ENCODE data around the gene PRKCZ.

PRKCZ gene

DNA sequence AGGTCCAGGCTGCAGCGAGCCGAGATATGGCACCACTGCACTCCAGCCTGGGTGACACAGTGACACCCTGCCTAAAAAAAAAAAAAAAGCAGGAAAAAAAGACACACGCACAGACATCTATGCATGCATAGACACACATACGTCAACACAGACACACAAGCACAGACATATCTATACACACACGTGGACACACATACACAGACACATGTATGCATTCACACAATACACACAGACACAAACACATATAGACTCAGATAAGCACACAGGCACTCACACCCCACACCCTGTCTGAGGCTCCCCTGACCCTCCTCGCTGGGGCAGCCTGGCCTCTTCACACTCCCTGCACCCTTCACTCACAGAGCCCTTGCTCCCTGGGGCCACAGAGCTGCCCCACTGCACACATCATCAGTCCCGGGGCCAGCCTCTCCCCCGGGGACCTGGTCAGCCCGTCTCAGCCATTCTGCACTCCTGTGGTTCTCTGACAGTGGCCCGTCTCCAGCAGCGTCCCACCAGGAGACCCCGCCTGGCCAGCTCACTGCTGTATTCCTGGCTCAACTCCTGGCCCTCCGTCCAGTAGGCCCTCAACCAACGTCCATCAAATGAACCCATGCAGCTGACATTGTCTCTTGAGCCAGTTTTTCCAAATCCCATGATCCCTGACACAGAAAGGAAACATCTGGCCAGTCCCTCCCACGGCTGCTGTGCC, 4.6 kb upstream of the PRKCZ start:
- DNase-seq (ENCODE audit: low read depth): no peak

DNA sequence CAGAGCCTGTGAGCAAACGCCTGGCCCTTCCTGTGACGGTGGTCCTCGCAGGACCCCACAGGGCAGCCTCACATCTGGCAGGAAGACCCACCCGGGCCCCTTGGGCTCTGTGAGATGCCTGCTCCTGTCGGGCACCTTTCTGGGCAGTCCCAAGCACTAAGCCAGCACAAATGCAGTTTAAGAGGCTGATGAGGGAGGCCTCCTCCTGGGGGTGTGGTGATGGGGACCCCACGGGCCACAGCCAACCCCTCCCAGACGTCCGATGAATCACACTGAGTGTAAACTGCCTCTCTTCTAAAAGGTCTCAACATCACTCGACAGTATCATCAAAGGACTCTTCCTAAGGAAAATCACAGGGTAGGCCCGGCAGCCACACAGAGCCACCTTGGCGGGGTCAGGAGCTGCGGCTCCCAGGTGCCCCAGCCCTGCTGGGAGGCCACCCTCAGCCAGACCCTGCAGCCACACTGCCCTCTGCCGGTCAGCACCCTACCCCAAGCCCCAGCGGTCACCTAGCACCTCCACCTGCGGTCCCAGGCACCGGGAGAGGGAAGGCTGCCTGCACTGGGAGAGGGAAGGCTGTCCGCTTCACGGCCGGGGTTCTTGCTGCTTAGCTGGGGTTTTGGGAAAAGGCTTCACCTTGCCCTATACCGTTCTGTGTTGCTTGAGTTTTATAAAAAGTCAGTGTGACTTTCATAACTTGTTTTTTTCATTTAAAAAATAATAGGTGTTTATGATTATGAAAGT, 3.9 kb upstream of the PRKCZ start:
- no peak for DNase-seq (ENCODE audit: low read depth)

- DNase-seq (ENCODE audit: low read depth): no peak
Measured at GRCh38 chr1:2046953-2047748, 3.1 kb upstream of the PRKCZ start.

GRCh38 chr1:2047749-2048729, 2.2 kb upstream of the PRKCZ start:
- DNase-seq (ENCODE audit: low read depth): no peak

DNA sequence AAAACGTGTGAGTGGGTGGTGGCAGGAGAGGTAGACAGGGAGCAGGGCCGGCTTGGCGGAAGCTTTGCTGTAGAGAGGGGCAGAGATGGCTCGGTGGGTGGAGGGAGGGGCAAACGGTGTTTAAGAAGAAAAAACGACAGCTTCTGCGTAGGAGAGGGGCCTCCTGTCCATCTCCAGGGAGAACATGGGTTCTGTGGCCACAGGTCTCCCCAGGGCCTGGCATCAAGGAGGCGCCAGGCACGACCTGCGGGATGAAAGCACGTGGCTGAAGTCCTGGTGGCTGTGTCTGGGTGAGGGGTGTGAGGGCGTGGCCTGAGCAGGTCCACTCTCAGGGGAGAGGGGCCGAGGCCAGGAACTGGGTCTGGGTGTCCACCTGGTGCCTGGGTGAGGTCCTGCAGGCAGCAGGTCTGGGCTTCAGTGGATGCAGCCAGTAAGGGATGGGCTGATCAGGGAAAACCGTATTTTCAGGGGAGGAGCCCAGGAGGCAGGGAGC, 940 bp upstream of the PRKCZ start:
- no peak for DNase-seq (ENCODE audit: low read depth)

- no peak for DNase-seq (ENCODE audit: low read depth)
Measured at GRCh38 chr1:2050461-2050792, 216 bp downstream of the PRKCZ start.

DNA sequence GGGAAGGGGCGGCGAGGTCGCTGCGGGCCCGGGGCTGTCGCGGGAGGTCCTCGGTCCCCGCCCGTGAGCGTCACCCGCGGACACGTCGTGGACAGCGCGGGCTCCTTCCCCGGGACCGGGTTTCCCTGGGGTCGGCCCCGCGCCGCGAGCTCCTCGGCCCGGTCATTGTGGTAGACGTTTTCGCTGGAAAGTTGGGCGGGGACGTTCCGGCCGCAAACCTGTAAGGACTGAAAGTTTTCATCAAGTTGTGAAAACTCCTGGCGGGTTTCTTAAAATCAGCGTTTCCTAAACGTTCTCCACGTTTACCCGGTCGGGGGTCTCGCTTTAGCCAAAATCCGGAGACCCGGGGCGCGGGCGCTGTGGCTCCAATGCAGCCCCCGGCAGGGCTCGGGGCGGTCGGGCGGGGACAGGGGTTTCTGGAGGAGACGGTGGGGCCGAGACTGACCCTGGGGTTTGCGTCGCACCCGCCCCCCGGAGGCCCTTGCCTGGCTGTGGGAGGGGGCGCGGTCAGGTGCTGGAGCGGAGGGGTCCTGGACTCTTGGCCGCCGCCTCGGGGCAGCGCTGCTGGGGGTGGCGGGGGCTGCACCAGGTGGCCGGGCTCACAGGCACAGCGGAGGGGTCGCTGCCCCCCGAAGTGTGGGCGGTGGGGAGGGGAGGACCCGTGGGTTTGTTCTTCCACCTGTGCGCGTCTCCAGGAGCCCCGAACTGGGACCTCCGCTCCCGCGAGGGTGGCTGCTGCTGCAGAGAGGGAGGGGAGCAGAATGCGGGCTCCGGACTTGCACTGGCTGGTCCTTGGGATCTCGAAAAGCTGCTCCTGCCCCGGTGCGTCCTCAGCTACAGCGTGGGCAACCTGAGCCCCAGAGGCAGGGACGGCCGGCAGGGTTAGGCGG, 827 bp downstream of the PRKCZ start:
- DNase-seq (ENCODE audit: low read depth): no peak

GRCh38 chr1:2052054-2052679, 2.0 kb downstream of the PRKCZ start:
- no peak for DNase-seq (ENCODE audit: low read depth)

DNA sequence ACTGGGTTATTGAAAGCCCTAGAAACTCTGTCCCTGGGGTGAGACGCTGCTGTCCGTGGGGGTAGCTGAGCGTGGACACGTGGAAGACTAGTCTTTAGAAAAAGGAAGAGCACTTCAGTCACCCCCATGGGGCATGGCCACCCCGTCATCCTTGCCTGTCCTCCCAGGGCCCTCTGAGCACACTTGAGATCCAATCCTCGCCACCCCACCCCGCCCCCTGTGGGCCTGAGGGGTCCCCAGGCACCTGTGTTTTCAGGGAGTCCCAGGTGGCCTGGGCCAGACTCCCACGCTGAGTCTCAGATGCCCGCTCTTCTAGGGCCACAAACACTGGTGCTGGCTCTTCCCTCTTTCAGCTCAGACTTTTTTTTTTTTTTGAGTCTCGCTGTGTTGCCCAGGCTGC, 2.5 kb downstream of the PRKCZ start:
- DNase-seq (ENCODE audit: low read depth): no peak

- no peak for DNase-seq (ENCODE audit: low read depth)
Measured at GRCh38 chr1:2053217-2053616, 3.0 kb downstream of the PRKCZ start.

DNA sequence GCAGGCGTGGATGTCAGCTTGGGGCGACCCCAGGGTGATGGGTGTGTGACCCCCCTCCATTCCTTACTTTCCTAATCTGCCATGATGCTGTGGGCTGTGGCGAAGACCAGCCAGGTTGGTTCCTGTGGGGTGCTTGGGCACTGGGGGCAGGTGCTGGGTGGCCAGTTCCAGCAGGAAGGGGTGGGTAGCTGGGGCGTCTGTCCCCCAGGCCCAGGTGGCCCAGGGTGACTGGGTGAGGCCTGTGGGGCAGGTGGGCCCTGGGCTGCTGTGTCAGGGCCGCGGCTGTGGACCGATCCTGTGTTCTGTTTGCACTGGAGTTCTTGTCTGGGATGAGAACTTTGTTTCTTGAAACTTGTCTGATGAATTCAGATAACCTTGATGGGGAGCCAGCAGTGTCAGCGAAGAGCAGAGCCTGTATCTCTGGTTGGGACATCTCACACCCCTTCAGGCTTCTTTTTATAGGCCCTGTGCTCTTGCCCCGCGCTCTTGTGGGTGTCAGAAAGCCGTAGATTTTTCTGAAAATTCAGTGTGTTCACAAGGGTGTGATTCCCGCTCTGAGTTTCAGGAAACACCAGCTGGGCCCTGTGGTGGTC, 3.7 kb downstream of the PRKCZ start:
- no peak for DNase-seq (ENCODE audit: low read depth)

DNA sequence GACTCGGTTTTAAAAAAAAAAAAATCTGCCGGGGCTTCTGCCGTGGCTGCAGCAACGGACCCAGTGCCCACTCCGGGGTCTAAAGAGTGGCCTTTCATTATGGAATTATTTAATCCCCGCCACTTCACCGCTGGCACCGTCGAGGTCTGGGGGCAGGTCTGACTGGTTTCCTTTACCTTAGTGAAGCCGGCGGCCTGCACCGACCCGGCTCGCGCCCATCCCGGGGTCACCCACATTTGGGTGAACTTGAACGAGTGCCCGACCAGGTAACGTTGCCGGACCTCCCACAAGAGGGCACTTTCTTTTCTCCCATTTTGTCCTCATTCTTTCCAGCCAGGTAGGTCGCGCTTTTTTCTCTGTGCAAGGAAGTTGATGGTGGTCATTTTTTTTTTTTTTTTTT, 4.3 kb downstream of the PRKCZ start:
- DNase-seq (ENCODE audit: low read depth): no peak

GRCh38 chr1:2055911-2056575, 5.8 kb downstream of the PRKCZ start:
- no peak for DNase-seq (ENCODE audit: low read depth)

- DNase-seq (ENCODE audit: low read depth): no peak
Measured at GRCh38 chr1:2056955-2057590, 6.9 kb downstream of the PRKCZ start.

GRCh38 chr1:2059290-2059953, 9.2 kb downstream of the PRKCZ start:
- no peak for DNase-seq (ENCODE audit: low read depth)

GRCh38 chr1:2060072-2060471, 9.9 kb downstream of the PRKCZ start:
- no peak for DNase-seq (ENCODE audit: low read depth)

GRCh38 chr1:2060535-2060934, 10.3 kb downstream of the PRKCZ start:
- DNase-seq (ENCODE audit: low read depth): no peak

Data from stimulated activated CD8-positive, alpha-beta memory T cell treated with anti-CD3 and anti-CD28 coated beads, Interleukin-4, amount 100 ng/mL, for 24 hours (primary cell).